IgD-negative memory B cell (primary cell): ENCODE measurements around the gene SMIM32. TPM values are rescaled to one million over a fixed set of nuclear protein-coding genes. Genes with fewer than 3 reads are reported as not detected.

ENCODE experiments used
- H3K27ac Mint-ChIP-seq, 3 donors: one replicate each; pipeline ENCODE4 v1.8.0; 2020 to 2022; ENCODE audit warnings: mild to moderate bottlenecking in 3 of 3, mixed read lengths in 3 of 3, moderate library complexity in 1 of 3
- H3K27me3 Mint-ChIP-seq: one replicate; pipeline ENCODE4 v1.8.0; 2021; ENCODE audit warnings: mixed read lengths
- H3K36me3 Mint-ChIP-seq: one replicate; pipeline ENCODE4 v1.8.0; 2020; ENCODE audit warnings: mild to moderate bottlenecking, mixed read lengths
- H3K4me1 Mint-ChIP-seq, 3 donors: one replicate each; pipeline ENCODE4 v1.8.0; 2020 to 2022; ENCODE audit warnings: mixed read lengths in 3 of 3, mild to moderate bottlenecking in 1 of 3
- H3K4me3 Mint-ChIP-seq, 4 donors: one replicate each; pipeline ENCODE4 v1.8.0; 2020 to 2022; ENCODE audit warnings: mild to moderate bottlenecking in 4 of 4, mixed read lengths in 4 of 4, moderate library complexity in 3 of 4
- H3K9me3 Mint-ChIP-seq, 3 donors: one replicate each; pipeline ENCODE4 v1.8.0; 2020 to 2021; ENCODE audit warnings: mixed read lengths in 3 of 3, mild to moderate bottlenecking in 1 of 3
- polyA plus RNA-seq: library from polyadenylated mRNA; unstranded; fragments of 300-500 nt; fragmentation: Illumina TruSeq; gene quantifications from one replicate; pipeline ENCODE4 v1.2.3, GENCODE V29; 2021

Gene SMIM32
- polyA plus RNA-seq, 1 donor from 2014 or later, result not detected

DNA sequence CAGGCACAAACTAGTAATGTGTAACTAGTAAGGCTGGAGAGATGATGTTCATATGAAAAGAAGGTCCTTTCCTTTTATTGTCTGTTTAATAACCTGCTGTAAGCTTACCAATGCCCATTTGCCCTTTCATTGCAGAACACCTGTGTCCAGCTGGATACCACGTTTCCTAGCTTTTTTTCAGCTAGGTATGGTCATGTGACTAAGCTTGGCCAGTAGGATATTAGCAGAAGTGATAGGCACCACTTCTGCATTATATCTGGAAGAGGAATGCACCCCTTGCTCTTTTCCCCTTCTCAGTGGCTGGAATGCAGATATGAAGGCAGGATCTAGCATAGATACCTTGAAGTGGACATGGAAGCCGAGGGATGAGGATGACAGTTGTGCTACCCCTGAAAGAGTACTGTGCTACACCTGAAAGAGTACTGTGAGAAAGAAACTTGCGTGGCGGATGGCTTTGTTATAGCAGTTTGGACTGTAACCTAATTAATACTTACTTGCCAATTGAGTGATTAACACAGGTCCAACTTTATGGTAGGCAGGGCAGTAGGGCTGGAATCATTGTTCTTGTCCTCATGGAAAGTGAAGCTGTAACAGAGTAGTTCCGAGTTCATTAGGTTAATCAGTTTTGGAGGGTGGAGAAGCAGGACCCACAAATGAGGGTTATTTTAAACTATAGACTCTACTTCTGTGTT, 6.8 kb downstream of the SMIM32 start:
- H3K9me3 Mint-ChIP-seq, result no peaks in the 10 kb centered on the region
- H3K27me3 Mint-ChIP-seq, result peaks cover 6% of the 10 kb centered on the region
- H3K27ac Mint-ChIP-seq, result no peak overlapping the region
- H3K4me3 Mint-ChIP-seq, result no peak overlapping the region
- peaks cover 0 to 2% (median 1%) of the 10 kb centered on the region in 3 donors for H3K4me1 Mint-ChIP-seq
- peaks cover 18% of the 10 kb centered on the region for H3K36me3 Mint-ChIP-seq

DNA sequence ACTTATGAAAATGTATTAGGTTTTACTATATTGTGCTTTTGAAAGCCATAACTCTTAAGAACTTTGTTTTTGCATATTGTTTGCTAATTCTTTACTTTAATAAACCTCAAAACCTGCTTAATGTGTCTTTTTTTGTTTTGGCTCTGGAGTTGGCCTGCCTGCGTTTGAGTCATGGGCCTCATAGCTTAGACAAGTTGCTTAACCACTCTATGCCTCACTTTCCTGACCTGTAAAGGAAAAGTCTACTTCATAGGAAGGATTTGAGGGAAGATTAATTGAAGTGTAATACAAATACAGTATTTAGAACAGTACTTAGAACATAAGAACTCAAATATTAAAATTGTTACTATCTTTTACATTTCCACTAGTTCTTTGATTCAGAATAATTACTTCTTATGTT, 10.3 kb downstream of the SMIM32 start:
- no peak overlapping the region for H3K27ac Mint-ChIP-seq
- H3K36me3 Mint-ChIP-seq, result peaks cover 15% of the 10 kb centered on the region
- H3K4me1 Mint-ChIP-seq, result no peaks in the 10 kb centered on the region
- H3K27me3 Mint-ChIP-seq, result no peaks in the 10 kb centered on the region
- H3K9me3 Mint-ChIP-seq, result no peaks in the 10 kb centered on the region
- no peak overlapping the region for H3K4me3 Mint-ChIP-seq

DNA sequence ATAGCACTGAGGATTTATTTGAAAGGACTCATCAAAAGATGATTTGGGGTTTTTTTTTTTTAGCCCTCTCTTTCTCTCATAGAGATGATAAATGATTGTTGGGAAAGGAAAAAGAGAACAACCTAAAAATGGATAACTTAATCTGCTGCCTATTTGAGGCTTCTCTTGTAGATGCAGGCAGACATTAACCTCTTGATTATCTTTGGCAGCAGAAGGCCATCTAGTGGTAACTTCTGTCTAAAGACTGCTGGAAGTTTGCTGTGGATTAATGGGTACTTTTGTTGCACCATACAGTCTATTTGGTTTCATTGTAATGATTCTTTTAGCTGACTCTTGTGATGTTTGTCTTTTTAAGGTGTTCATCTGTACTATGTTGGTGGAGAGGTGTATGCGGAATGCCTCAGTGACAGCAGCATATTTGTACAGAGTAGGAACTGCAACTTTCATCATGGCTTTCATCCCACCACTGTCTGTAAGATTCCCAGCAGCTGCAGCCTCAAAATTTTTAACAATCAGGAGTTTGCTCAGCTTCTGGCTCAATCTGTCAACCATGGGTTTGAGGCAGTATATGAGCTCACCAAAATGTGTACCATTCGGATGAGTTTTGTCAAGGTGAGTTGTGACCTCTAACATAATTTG, 18.8 kb downstream of the SMIM32 start:
- Mint-ChIP-seq H3K4me1 (peaks cover 0 to 4% (median 1%) of the 10 kb centered on the region in 3 donors), H3K36me3 (peaks cover 11% of the 10 kb centered on the region), H3K4me3 (no peak overlapping the region), H3K27ac (no peak overlapping the region), H3K9me3 (no peaks in the 10 kb centered on the region), H3K27me3 (no peaks in the 10 kb centered on the region)

DNA sequence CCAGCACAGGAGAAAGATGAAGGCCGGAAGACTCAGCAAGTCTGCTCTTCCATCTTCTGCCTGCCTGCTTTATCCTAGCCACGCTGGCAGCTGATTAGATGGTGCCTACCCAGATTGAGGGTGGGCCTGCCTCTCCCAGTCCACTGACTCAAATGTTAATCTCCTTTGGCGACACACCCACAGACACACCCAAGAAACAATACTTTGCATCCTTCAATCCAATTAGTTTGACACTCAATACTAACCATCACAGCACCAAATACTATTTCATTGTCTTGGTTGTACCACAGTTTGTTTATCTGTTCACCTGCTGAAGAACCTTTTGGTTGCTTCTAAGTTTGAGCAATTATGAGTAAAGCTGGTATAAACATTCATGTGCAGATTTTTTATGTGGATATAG, 23.7 kb downstream of the SMIM32 start:
- Mint-ChIP-seq H3K4me1 (peaks cover 13 to 22% (median 13%) of the 10 kb centered on the region in 3 donors), H3K9me3 (no peaks in the 10 kb centered on the region)

DNA sequence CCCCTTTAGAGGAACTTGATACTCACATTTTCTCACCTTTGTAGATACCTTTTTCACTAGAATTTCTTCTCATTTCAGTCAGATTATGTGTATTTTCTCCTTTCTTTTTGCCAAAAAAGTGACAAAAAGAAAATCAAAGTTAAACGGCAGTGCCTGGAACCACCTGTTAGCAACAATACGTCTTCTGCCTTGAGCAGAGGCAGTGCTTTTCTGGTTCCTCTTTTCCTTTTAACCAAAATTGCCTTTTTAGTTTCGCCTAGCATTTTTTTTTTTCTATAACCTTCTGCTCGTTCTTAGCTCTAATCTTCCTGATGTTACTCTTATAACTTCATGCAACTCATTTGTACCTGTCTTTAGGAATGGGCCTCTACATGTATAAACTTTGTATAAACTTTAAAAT, 26.1 kb downstream of the SMIM32 start:
- H3K4me1 Mint-ChIP-seq, result peaks cover 13 to 24% (median 15%) of the 10 kb centered on the region in 3 donors
- H3K9me3 Mint-ChIP-seq, result no peaks in the 10 kb centered on the region
- H3K27ac Mint-ChIP-seq, result peak overlapping the region in 1 of 3 donors; percentile 79
- peak overlapping the region in 2 of 4 donors; percentile 6 to 24 for H3K4me3 Mint-ChIP-seq
- H3K27me3 Mint-ChIP-seq, result no peaks in the 10 kb centered on the region
- H3K36me3 Mint-ChIP-seq, result peaks cover 13% of the 10 kb centered on the region

More for the DNA sequence above, 23.7 kb downstream of the SMIM32 start:
- no peaks in the 10 kb centered on the region for H3K27me3 Mint-ChIP-seq
- H3K4me3 Mint-ChIP-seq, result no peak overlapping the region
- H3K27ac Mint-ChIP-seq, result no peak overlapping the region
- H3K36me3 Mint-ChIP-seq, result peaks cover 18% of the 10 kb centered on the region

DNA sequence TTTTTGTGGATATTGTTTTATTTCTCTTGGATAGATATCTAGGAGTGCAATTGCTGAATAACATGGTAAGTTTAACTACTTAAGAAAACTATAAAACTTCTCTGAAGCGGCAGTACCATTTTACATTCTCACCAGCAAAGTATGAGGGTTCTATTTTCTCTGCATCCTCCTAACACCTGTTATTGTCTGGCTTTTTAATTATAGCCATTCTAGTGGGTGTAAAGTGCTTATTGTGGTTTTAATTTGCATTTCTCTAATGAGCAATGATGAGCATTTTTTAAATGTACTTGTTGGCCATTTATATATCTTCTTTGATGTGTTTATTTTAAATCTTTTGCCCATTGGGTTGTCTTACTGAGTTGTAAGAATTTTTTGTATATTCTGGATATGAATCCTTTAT, 28.7 kb downstream of the SMIM32 start:
- H3K9me3 Mint-ChIP-seq, result no peaks in the 10 kb centered on the region
- no peaks in the 10 kb centered on the region for H3K27me3 Mint-ChIP-seq
- H3K27ac Mint-ChIP-seq, result peak overlapping the region in 1 of 3 donors; percentile 9
- peaks cover 15 to 20% (median 18%) of the 10 kb centered on the region in 3 donors for H3K4me1 Mint-ChIP-seq
- H3K36me3 Mint-ChIP-seq, result peaks cover 15% of the 10 kb centered on the region
- H3K4me3 Mint-ChIP-seq, result no peak overlapping the region

DNA sequence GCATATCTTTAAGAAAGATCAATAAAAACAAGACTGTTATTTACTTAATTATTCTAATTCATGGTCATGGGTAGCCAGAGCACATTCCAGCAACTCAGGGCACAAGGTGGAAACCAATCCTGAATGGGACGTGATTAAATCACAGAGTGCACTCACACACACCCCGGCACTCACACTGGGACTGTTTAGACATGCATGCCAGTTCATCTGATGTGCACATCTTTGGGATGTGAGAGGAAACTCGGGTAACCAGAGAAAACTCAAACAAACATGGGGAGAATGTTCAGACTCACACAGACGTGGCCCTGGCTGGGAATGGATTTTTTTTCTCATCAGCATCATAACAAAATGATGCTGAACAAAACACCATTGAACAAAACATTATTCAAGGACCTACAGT, 31.0 kb downstream of the SMIM32 start:
- no peaks in the 10 kb centered on the region for H3K27me3 Mint-ChIP-seq
- H3K4me1 Mint-ChIP-seq, result peaks cover 14 to 17% (median 15%) of the 10 kb centered on the region in 3 donors
- no peak overlapping the region for H3K27ac Mint-ChIP-seq
- H3K4me3 Mint-ChIP-seq, result no peak overlapping the region
- no peaks in the 10 kb centered on the region for H3K9me3 Mint-ChIP-seq
- H3K36me3 Mint-ChIP-seq, result peaks cover 12% of the 10 kb centered on the region

DNA sequence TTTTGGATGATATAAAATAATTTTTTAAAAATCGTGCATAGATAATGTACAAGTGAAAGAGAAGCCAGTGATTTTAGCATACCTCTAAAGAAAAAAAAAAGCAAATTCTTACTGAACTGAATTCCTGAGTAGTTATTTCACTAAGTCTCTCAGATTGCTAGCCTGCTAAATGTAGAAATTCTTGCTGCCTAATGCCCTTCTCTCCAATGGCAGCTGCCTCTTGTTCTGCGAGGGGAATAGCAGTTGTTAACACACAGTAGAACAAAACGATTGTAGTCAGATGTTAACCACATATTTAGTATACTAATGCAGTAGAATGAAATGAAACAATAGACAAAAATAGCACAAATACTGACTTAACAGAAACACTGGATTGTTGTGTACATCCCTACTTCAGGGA, 33.5 kb downstream of the SMIM32 start:
- Mint-ChIP-seq H3K27me3 (no peaks in the 10 kb centered on the region), H3K9me3 (no peaks in the 10 kb centered on the region), H3K36me3 (peaks cover 13% of the 10 kb centered on the region), H3K4me3 (no peak overlapping the region), H3K27ac (no peak overlapping the region), H3K4me1 (peaks cover 8 to 12% (median 8%) of the 10 kb centered on the region in 3 donors)

DNA sequence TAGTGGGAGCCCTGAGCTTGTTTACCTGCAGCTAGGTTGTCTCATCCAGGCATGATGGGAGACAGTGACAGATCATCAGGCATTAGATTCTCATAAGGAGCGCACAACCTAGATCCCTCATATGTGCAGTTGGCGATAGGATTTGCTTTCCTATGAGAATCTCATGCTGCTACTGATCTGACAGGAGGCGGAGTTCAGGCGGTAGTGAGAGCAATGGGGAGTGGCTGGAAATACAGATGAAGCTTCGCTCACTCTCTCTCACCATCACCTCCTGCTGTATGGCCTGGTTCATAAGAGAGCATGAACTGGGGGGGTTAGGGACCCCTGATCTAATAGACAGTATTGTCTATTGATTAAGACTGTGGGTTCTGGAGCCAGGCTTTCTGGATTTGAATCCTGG, 35.4 kb downstream of the SMIM32 start:
- Mint-ChIP-seq H3K36me3 (peaks cover 20% of the 10 kb centered on the region), H3K4me1 (peaks cover 4 to 8% (median 8%) of the 10 kb centered on the region in 3 donors), H3K9me3 (no peaks in the 10 kb centered on the region), H3K4me3 (no peak overlapping the region), H3K27ac (no peak overlapping the region), H3K27me3 (no peaks in the 10 kb centered on the region)

DNA sequence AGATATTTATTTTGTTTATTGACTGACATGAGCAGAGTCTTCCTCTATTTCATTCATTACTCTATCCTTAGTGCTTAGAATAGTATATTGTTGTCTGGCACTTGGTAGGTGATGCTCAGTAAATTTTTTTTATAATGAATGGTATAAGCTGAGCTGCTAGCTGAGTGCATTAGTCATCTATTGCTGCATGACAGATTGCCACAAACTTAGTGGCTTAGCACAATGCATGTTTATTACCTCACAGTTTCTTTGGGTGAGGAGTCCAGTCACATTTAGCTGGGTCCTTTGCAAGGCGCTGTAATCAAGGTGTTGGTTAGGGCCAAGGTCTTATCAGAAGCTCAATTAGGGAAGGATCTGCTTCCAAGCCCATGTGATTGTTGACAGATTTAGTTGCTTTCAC, 37.2 kb downstream of the SMIM32 start:
- H3K9me3 Mint-ChIP-seq, result no peaks in the 10 kb centered on the region
- peaks cover 4 to 8% (median 8%) of the 10 kb centered on the region in 3 donors for H3K4me1 Mint-ChIP-seq
- H3K27ac Mint-ChIP-seq, result no peak overlapping the region
- peaks cover 19% of the 10 kb centered on the region for H3K36me3 Mint-ChIP-seq
- no peaks in the 10 kb centered on the region for H3K27me3 Mint-ChIP-seq
- no peak overlapping the region for H3K4me3 Mint-ChIP-seq

DNA sequence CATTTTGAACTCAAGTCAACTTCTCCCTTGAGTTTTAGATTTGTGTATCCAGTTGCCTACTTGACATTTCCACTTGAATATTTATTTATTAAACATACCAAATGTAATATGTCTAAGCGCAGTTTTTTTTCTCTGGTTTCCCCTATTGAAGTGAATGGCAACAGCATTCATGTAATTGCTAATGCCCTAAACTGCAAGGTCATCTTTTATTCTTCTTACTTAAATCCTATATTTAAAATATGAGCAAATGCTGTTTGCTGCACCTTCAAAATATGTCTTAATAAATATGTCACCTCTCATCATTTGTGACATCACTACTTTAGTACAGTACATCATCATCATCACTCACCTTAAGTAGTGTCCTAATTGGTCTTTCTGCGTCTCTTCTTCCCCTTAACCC, 37.9 kb downstream of the SMIM32 start:
- H3K36me3 Mint-ChIP-seq, result peaks cover 21% of the 10 kb centered on the region

DNA sequence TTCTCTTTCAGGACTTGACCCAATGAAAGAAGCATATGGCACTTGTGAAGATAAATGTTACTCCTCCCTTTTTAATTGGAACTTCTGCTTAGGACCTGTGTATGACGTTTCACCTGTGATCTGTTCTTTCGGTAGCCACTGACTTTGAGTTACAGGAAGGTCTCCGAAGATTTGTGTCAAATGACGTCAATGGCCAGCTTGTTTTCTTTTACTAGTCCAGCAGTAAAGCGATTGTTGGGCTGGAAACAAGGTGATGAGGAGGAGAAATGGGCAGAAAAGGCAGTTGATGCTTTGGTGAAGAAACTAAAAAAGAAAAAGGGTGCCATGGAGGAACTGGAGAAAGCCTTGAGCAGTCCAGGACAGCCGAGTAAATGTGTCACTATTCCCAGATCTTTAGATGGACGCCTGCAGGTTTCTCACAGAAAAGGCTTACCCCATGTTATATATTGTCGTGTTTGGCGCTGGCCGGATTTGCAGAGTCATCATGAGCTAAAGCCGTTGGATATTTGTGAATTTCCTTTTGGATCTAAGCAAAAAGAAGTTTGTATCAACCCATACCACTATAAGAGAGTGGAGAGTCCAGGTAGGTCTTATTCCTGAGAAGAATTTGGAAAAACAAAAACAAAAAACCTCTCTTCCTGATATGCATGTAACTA, 39.3 kb downstream of the SMIM32 start:
- H3K4me3 Mint-ChIP-seq, result no peak overlapping the region
- peaks cover 0 to 14% (median 5%) of the 10 kb centered on the region in 3 donors for H3K4me1 Mint-ChIP-seq
- no peaks in the 10 kb centered on the region for H3K27me3 Mint-ChIP-seq
- H3K36me3 Mint-ChIP-seq, result peaks cover 24% of the 10 kb centered on the region
- no peak overlapping the region for H3K27ac Mint-ChIP-seq
- no peaks in the 10 kb centered on the region for H3K9me3 Mint-ChIP-seq

More for the DNA sequence above, 37.9 kb downstream of the SMIM32 start:
- Mint-ChIP-seq H3K9me3 (no peaks in the 10 kb centered on the region), H3K4me3 (no peak overlapping the region), H3K27me3 (no peaks in the 10 kb centered on the region), H3K4me1 (peaks cover 4 to 11% (median 8%) of the 10 kb centered on the region in 3 donors), H3K27ac (no peak overlapping the region)

DNA sequence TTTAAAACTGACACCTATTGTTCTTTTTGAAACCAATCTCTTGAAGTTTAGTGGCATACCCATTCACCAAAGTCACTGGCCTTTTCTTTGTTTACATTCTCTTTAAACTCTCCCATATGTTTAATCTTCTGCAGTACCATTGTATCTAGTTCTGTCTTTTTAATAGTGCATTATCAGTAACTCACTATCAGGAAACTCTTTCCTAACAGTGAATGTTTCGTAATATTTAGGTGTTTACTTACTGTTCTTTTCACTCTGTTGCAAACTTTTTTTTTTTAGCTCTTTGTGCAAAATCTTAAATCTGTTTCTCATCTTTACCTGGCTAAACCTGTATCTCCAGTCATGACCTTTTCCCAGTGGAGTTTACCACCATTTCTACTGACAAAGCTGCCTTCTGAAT, 43.1 kb downstream of the SMIM32 start:
- Mint-ChIP-seq H3K27ac (no peak overlapping the region), H3K9me3 (no peaks in the 10 kb centered on the region), H3K4me3 (no peak overlapping the region), H3K27me3 (no peaks in the 10 kb centered on the region), H3K4me1 (peaks cover 10 to 18% (median 11%) of the 10 kb centered on the region in 3 donors), H3K36me3 (peaks cover 23% of the 10 kb centered on the region)

DNA sequence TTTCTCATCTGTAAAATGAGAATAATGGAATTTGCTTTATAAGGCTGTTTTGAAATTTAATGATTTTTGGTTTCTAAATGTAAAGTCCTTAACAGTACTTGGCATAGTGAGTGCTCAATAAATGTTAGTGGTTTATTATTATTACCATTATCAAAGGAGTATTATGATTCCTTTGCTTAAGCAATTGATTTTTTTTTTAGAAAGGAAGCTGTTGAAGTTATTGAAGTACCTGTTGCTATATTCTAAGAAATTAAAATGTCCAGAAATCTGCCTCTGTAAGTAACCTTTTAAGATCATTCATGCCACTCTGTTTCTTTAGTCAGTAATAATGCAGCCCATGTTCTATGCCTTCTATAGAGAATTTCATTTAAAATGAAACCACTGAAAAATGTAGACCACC, 45.3 kb downstream of the SMIM32 start:
- H3K4me1 Mint-ChIP-seq, result peaks cover 10 to 14% (median 11%) of the 10 kb centered on the region in 3 donors
- no peaks in the 10 kb centered on the region for H3K27me3 Mint-ChIP-seq
- peaks cover 9% of the 10 kb centered on the region for H3K36me3 Mint-ChIP-seq
- no peaks in the 10 kb centered on the region for H3K9me3 Mint-ChIP-seq
- H3K27ac Mint-ChIP-seq, result no peak overlapping the region
- no peak overlapping the region for H3K4me3 Mint-ChIP-seq

DNA sequence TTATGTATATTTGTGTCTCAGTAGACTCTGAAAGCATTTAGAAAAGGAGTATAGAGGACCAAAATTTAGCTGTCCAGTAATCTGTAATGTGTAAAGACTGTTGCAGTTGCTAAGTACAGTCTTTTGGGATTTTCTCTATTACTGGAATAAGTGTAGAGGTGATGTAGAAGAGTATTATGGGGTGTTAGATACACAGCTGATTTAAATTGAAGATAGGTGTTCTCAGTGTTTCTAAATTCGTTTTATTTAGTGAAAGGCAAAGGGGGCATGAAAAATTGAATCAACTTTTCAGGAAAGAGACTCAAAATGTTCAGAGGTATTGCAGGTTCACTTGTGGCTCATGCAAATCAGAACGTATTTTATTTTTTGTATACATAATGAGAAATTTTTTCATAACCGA, 46.8 kb downstream of the SMIM32 start:
- Mint-ChIP-seq H3K27ac (no peak overlapping the region), H3K27me3 (no peaks in the 10 kb centered on the region), H3K36me3 (peaks cover 9% of the 10 kb centered on the region), H3K4me3 (no peak overlapping the region), H3K4me1 (peaks cover 10 to 14% (median 11%) of the 10 kb centered on the region in 3 donors), H3K9me3 (no peaks in the 10 kb centered on the region)
